Pancreas (tissue), 10 donors: ENCODE results near the gene PGPEP1. TPM values are rescaled to one million over a fixed set of nuclear protein-coding genes. Genes with fewer than 3 reads are reported as not detected.

Source experiments
- ATAC-seq, 4 donors: fragments of 200-7000 bp; cut with Tn5 transposase; one replicate each; pipeline versions ENCODE4 v1.8.0 to v1.9.1; 2020; ENCODE audit warnings: mild to moderate bottlenecking in 4 of 4, moderate library complexity in 4 of 4
- DNase-seq, 6 donors: peaks; one replicate each; pipeline ENCODE4 v3.0.0-alpha.2; 2020
- FAIRE-seq: peaks from 2 replicates; lab custom pipeline; 2012; peaks lifted over from hg19 to GRCh38; lab: Jason Lieb, UNC
- H3K27ac ChIP-seq, 4 donors: fragments of 200-600 bp; sonication (generic); 1 replicate in 3 of 4; 2 replicates in 1 of 4; pipeline versions ENCODE4 v1.5.0 to v1.8.0; 2020
- H3K27me3 ChIP-seq, 4 donors: fragments of 200-600 bp; one replicate each; pipeline ENCODE4 v1.8.0; 2021
- H3K36me3 ChIP-seq, 3 donors: fragments of 200-600 bp; sonication (generic) in 1 of 3; one replicate each; pipeline versions ENCODE4 v1.5.0 to v1.8.0; 2020 to 2021
- H3K4me1 ChIP-seq, 3 donors: fragments of 200-600 bp; one replicate each; pipeline ENCODE4 v1.8.0; 2021
- H3K4me3 ChIP-seq, 4 donors: fragments of 200-600 bp; sonication (generic) in 2 of 4; one replicate each; pipeline versions ENCODE4 v1.5.0 to v1.8.0; 2020 to 2021
- H3K9me3 ChIP-seq, 4 donors: fragments of 200-600 bp; one replicate each; pipeline ENCODE4 v1.8.0; 2021
- WGBS, 2 donors: extraction: QIAGEN DNeasy Blood & Tissue Kit; methylation state at CpG; one replicate each; pipeline ENCODE4 v1.1.7; 2013; 5-methylcytosine and 5-hydroxymethylcytosine counted together
- intact Hi-C, 3 donors: fragments of 100-400 bp; cut with DNase I; formaldehyde crosslinking; loops; one replicate each; pipeline versions ENCODE4 v1.11.1 to v1.14.2; 2022
- polyA plus RNA-seq, 2 donors: library from polyadenylated mRNA; stranded (reverse); fragments of 200-250 nt; gene quantifications; one replicate each; pipeline ENCODE4 v1.2.3, GENCODE V29; 2013
- total RNA-seq, 6 donors: library from RNA; stranded (reverse); fragmentation: NEBNext Ultra II Directional in 4 of 6; extraction: Animal tissue kit (Norgen Biotek cat#: 25700) in 4 of 6; gene quantifications; one replicate each; pipeline versions ENCODE4 v1.2.1 to v1.2.4, GENCODE V29; 2021 to 2023
- TF ChIP-seq, protein P1 (sequence below), 4 donors: fragments of 200-600 bp; sonication (generic) in 3 of 4; IDR thresholded peaks; one replicate each; pipeline versions ENCODE4 v1.5.0 to v1.8.0; 2021; ENCODE audit warnings: antibody characterized with exemption in 4 of 4
- donor health status: healthy with polysubstance abuse.
- donor health status: DM: no; HTN: no; CAD: no; lungs with moderate emphysema.
- donor health status: DM: no; HTN: no; CAD: no.
- donor health status: control.
- donor health status: control.
- donor health status: Bipolar disorder and iron deficiency.
- donor health status: DM: yes; HTN: yes; CAD: no.
- donor health status: DM: no; HTN: no; CAD: no.
- donor health status: DM: no; HTN: no; CAD: no.
- donor health status: DM: yes; HTN: yes; CAD: no.

The PGPEP1 gene
- total and polyA plus RNA-seq, 8 donors = 10.4 to 44.4 (median 36.7) TPM

GRCh38 chr19:18297308-18297707, 43.1 kb upstream of the PGPEP1 start:
- H3K27ac ChIP-seq = no peak overlapping the region
- TF ChIP-seq, protein P1, sequence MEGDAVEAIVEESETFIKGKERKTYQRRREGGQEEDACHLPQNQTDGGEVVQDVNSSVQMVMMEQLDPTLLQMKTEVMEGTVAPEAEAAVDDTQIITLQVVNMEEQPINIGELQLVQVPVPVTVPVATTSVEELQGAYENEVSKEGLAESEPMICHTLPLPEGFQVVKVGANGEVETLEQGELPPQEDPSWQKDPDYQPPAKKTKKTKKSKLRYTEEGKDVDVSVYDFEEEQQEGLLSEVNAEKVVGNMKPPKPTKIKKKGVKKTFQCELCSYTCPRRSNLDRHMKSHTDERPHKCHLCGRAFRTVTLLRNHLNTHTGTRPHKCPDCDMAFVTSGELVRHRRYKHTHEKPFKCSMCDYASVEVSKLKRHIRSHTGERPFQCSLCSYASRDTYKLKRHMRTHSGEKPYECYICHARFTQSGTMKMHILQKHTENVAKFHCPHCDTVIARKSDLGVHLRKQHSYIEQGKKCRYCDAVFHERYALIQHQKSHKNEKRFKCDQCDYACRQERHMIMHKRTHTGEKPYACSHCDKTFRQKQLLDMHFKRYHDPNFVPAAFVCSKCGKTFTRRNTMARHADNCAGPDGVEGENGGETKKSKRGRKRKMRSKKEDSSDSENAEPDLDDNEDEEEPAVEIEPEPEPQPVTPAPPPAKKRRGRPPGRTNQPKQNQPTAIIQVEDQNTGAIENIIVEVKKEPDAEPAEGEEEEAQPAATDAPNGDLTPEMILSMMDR (IDR thresholded peaks at IDR 0.05) = no peak

DNA sequence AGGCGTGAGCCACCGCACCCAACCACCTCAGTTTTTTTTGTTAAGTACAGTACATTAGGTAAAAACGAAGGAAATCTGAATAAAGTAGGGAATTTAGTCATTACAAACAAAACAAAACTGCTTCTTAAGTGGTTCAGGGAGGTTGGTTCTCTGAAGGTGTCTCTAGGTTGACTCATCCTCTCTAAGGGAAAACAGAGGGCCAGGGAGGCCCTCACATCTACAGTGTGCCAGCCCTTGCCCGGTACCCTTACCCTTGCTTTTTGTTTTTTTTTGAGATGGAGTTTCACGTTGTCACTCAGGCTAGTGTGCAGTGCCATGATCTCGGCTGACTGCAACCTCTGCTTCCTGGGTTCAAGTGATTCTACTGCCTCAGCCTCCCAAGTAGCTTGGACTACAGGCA, 41.8 kb upstream of the PGPEP1 start:
- DNase-seq (no peak), ATAC-seq (no peak), FAIRE-seq (no peak)
- no peaks in the 10 kb centered on the region for H3K4me1 ChIP-seq
- WGBS, 2 donors = 74 to 85% methylated on average over 6 of the region's 6 CpGs
- no peak overlapping the region for H3K4me3 ChIP-seq
- intact Hi-C loops = no loop called here
- H3K27me3 ChIP-seq = no peaks in the 10 kb centered on the region
- H3K36me3 ChIP-seq = no peaks in the 10 kb centered on the region
- H3K27ac ChIP-seq = no peak overlapping the region
- no peaks in the 10 kb centered on the region for H3K9me3 ChIP-seq
- TF ChIP-seq, protein P1 (IDR thresholded peaks at IDR 0.05) = no peak

More at GRCh38 chr19:18297308-18297707, 43.1 kb upstream of the PGPEP1 start:
- intact Hi-C loops = no loop called here
- WGBS, 2 donors = 59 to 61% methylated on average over 4 of the region's 4 CpGs
- Histone ChIP-seq H3K36me3 (no peaks in the 10 kb centered on the region), H3K4me3 (no peak overlapping the region), H3K4me1 (peaks cover 0 to 4% (median 0%) of the 10 kb centered on the region in 3 donors), H3K27me3 (no peaks in the 10 kb centered on the region), H3K9me3 (no peaks in the 10 kb centered on the region)
- FAIRE-seq = no peak
- DNase-seq = no peak
- ATAC-seq = no peak

DNA sequence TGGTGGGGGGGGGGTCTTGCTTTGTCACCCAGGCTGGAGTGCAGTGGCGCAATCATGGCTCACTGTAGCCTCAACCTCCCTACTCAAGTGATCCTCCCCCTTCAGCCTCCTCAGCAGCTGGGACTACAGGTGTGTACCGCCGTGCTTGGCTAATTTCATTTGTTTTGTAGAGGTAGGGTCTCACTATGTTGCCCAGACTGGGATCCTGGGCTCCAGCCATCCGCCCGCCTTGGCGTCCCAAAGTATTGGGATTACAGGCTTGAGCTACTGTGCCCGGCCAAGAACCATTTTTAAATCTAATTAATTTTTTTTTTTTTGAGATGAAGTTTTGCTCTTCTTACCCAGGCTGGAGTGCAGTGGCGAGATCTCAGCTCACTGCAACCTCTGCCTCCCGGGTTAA, 40.7 kb upstream of the PGPEP1 start:
- Histone ChIP-seq H3K4me3 (no peak overlapping the region), H3K4me1 (no peaks in the 10 kb centered on the region), H3K36me3 (no peaks in the 10 kb centered on the region), H3K27ac (no peak overlapping the region), H3K27me3 (no peaks in the 10 kb centered on the region), H3K9me3 (no peaks in the 10 kb centered on the region)
- TF ChIP-seq, protein P1 (IDR thresholded peaks at IDR 0.05) = no peak
- intact Hi-C loops = no loop called here
- DNase-seq (no peak), FAIRE-seq (no peak), ATAC-seq (no peak)
- WGBS, 2 donors = 93 to 96% methylated on average over 9 of the region's 9 CpGs

DNA sequence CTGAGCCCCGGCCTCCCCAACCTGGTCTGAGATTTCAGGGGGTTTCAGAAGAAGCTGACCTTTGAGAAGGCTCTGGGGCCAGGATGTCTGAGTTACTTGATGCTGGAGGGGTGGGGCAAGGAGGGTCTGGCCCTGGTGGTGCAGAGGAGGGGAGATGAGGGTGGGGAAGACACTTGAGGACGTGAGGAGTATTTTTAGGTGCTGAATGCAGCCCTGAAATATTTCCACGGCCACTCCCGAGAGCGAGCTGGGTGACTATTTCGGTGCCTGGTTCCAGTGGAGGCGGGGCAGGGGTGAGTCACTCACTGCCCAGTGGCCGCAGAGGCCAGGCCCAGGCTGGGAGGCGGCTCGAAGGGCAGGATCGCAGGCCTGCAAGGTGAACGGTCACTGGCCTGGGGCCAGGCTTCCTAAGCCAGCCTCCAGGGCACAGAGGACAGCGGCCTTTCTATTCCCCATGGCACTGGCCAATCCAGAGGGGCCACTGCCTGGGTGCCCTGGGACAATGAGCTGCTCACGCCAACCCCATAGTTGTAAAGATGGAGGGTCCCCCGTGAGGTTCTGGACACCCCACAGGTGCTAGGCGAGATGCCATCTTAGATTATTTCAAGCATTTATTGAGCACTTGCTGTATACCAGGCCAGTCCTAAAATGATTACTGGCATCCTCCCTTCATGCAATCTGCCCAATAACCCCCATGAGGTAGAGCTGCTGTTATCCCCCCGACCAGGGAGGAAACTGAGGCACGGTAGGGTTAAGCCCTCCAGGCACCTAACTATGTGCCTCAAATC, 39.3 kb upstream of the PGPEP1 start:
- no peaks in the 10 kb centered on the region for H3K4me1 ChIP-seq
- no peaks in the 10 kb centered on the region for H3K36me3 ChIP-seq
- ATAC-seq (peak; percentile 45 to 73 (median 53)), FAIRE-seq (no peak), DNase-seq (peak in 3 of 6 donors; percentile 43 to 87 (median 72))
- H3K9me3 ChIP-seq = no peaks in the 10 kb centered on the region
- peak overlapping the region in 1 of 4 donors; percentile 31 for H3K27ac ChIP-seq
- WGBS, 2 donors = 50 to 53% methylated on average over 18 of the region's 18 CpGs
- H3K27me3 ChIP-seq = no peaks in the 10 kb centered on the region
- TF ChIP-seq, protein P1 (IDR thresholded peaks at IDR 0.05) = no peak
- intact Hi-C loops = no loop called here
- H3K4me3 ChIP-seq = no peak overlapping the region

- intact Hi-C loops = no loop called here
- WGBS, 2 donors = 41 to 50% methylated on average over 4 of the region's 4 CpGs
- no peaks in the 10 kb centered on the region for H3K4me1 ChIP-seq
Observed at GRCh38 chr19:18301718-18302111, 38.7 kb upstream of the PGPEP1 start.

More at GRCh38 chr19:18301718-18302111, 38.7 kb upstream of the PGPEP1 start:
- no peaks in the 10 kb centered on the region for H3K36me3 ChIP-seq
- H3K9me3 ChIP-seq = no peaks in the 10 kb centered on the region
- no peak overlapping the region for H3K4me3 ChIP-seq
- FAIRE-seq = no peak
- no peaks in the 10 kb centered on the region for H3K27me3 ChIP-seq
- TF ChIP-seq, protein P1 (IDR thresholded peaks at IDR 0.05) = no peak
- H3K27ac ChIP-seq = no peak overlapping the region
- DNase-seq = no peak
- ATAC-seq = no peak
